Endothelial cell of umbilical vein (primary cell): Measurements from ENCODE around the gene XKRX. TPM values are rescaled to one million over a fixed set of nuclear protein-coding genes. Genes with fewer than 3 reads are reported as not detected.
A peak's percentile ranks its signal among the peaks of the same experiment; 100 is the strongest.

ENCODE experiments used
- BruUV-seq: library from RNA; stranded (reverse); fragments of 400-500 nt; replicated peaks from 2 replicates; lab custom pipeline; 2021; lab: Mats Ljungman, UMichigan
- CTCF ChIA-PET: fragments of 300-600, 350-600 bp; sonication (Branson Sonifier 250); formaldehyde crosslinking; loops from one replicate; lab custom pipeline; 2021; ENCODE audit warnings: antibody characterized with exemption, inconsistent platforms; lab: Charles Lee
- POLR2A ChIA-PET: fragments of 300-600, 350-600 bp; sonication (Branson Sonifier 250); formaldehyde crosslinking; loops from one replicate; lab custom pipeline; 2021; ENCODE audit warnings: antibody characterized with exemption, inconsistent platforms; lab: Charles Lee
- DNase-seq: peaks from one replicate; pipeline ENCODE4 v3.0.0-alpha.2; 2011; ENCODE audit warnings: low read depth, low spot score
- FAIRE-seq: peaks from 2 replicates; lab custom pipeline; 2011; peaks lifted over from hg19 to GRCh38; lab: Jason Lieb, UNC
- H2AFZ ChIP-seq: 2 replicates; pipeline ENCODE4 v1.6.0; 2012; ENCODE audit warnings: low read depth, low read length, control low read depth, inconsistent platforms
- H3K27ac ChIP-seq: 2 replicates; pipeline ENCODE4 v1.5.1; 2011; ENCODE audit warnings: low read depth, mild to moderate bottlenecking, control low read depth, low read length, moderate library complexity; ENCODE audit not compliant: insufficient read depth
- H3K27me3 ChIP-seq, 2 experiments: 2 replicates each; pipeline versions ENCODE4 v1.6.0 to v1.6.1; 2011; ENCODE audit warnings: low read length in 2 of 2, mixed read lengths in 1 of 2; ENCODE audit not compliant: control insufficient read depth in 2 of 2, insufficient read depth in 2 of 2
- H3K36me3 ChIP-seq, 2 experiments: 2 replicates in 1 of 2; 3 replicates in 1 of 2; pipeline ENCODE4 v1.5.1; 2011; ENCODE audit warnings: low read length in 2 of 2, mild to moderate bottlenecking in 1 of 2, moderate library complexity in 1 of 2; ENCODE audit not compliant: control insufficient read depth in 2 of 2, insufficient read depth in 2 of 2; ENCODE audit errors: extremely low read depth in 1 of 2
- H3K4me1 ChIP-seq: 3 replicates; pipeline ENCODE4 v1.5.1; 2011; ENCODE audit warnings: mild to moderate bottlenecking, low read length; ENCODE audit not compliant: control insufficient read depth, insufficient read depth; ENCODE audit errors: extremely low read depth
- H3K4me2 ChIP-seq: 2 replicates; pipeline ENCODE4 v1.6.1; 2011; ENCODE audit warnings: low read length, control low read depth, mixed read lengths; ENCODE audit not compliant: insufficient read depth
- H3K4me3 ChIP-seq, 3 experiments: fragments of 200-600 bp in 1 of 3; sonication (generic), shearing (Covaris generic) in 1 of 3; replicated peaks in 1 of 3; 2 replicates each; pipeline ENCODE4 v1.5.1; 2011 to 2016; ENCODE audit warnings: control low read depth in 3 of 3, low read length in 3 of 3, mild to moderate bottlenecking in 2 of 3, inconsistent platforms in 1 of 3, low read depth in 1 of 3, moderate library complexity in 1 of 3; ENCODE audit not compliant: insufficient read depth in 1 of 3
- H3K79me2 ChIP-seq: 2 replicates; pipeline ENCODE4 v1.6.0; 2012; ENCODE audit warnings: low read length, inconsistent platforms; ENCODE audit not compliant: control insufficient read depth, insufficient read depth
- H3K9ac ChIP-seq: replicated peaks from 2 replicates; pipeline ENCODE3; 2011; ENCODE audit warnings: low read length, control low read depth; ENCODE audit not compliant: insufficient read depth; ENCODE audit errors: extremely low read depth
- H3K9me1 ChIP-seq: replicated peaks from 3 replicates; pipeline ENCODE4 v1.6.0; 2011; ENCODE audit warnings: mild to moderate bottlenecking, low read length; ENCODE audit not compliant: control insufficient read depth, insufficient read depth; ENCODE audit errors: extremely low read depth
- H3K9me3 ChIP-seq: replicated peaks from 2 replicates; pipeline ENCODE4 v1.5.1; 2012; ENCODE audit warnings: low read length, inconsistent platforms; ENCODE audit not compliant: control insufficient read depth, insufficient read depth
- H4K20me1 ChIP-seq: replicated peaks from 2 replicates; pipeline ENCODE3; 2011; ENCODE audit warnings: mild to moderate bottlenecking, low read length; ENCODE audit not compliant: control insufficient read depth, insufficient read depth; ENCODE audit errors: extremely low read depth
- EZH2 ChIP-seq: IDR thresholded peaks from 2 replicates; pipeline ENCODE4 v1.6.1; 2012; ENCODE audit warnings: borderline replicate concordance, low read depth, mild to moderate bottlenecking, moderate library complexity, low read length, inconsistent platforms; ENCODE audit not compliant: severe bottlenecking
- FOS ChIP-seq: IDR thresholded peaks from 2 replicates; pipeline ENCODE4 v1.6.1; 2011; ENCODE audit warnings: mild to moderate bottlenecking, low read length, moderate library complexity, borderline replicate concordance; ENCODE audit not compliant: insufficient read depth
- GATA2 ChIP-seq: IDR thresholded peaks from 2 replicates; pipeline ENCODE4 v1.7.0; 2011; ENCODE audit warnings: low read depth, mild to moderate bottlenecking, moderate library complexity, mixed read lengths, low read length; ENCODE audit not compliant: insufficient read length, insufficient read depth
- JUN ChIP-seq: IDR thresholded peaks from 2 replicates; pipeline ENCODE4 v1.6.1; 2011; ENCODE audit warnings: borderline replicate concordance, low read depth; ENCODE audit not compliant: insufficient read length, insufficient read depth
- MYC ChIP-seq: IDR thresholded peaks from one replicate; pipeline ENCODE4 v1.6.1; 2011; ENCODE audit warnings: mild to moderate bottlenecking, low read depth, low read length
- POLR2A ChIP-seq: IDR thresholded peaks from 2 replicates; pipeline ENCODE4 v1.6.1; 2012; ENCODE audit warnings: low read depth, mild to moderate bottlenecking, control low read depth, low read length
- POLR2AphosphoS5 ChIP-seq: IDR thresholded peaks from 2 replicates; pipeline ENCODE4 v1.6.1; 2012; ENCODE audit warnings: low read depth, mild to moderate bottlenecking, control low read depth, low read length, moderate library complexity; ENCODE audit not compliant: insufficient read depth
- dilution Hi-C: fragments of 300-500 bp; cut with MboI; formaldehyde crosslinking; loops from one replicate; pipeline ENCODE4 v1.15.0; 2019; ENCODE audit warnings: low sequenced_read_pairs; ENCODE audit not compliant: extremely low pct_ligation_motif_present
- intact Hi-C: fragments of 100-400 bp; cut with micrococcal nuclease; formaldehyde crosslinking; loops from one replicate; pipeline ENCODE4 v1.10.0; 2022
- polyA plus RNA-seq, 4 experiments: library from polyadenylated mRNA; depleted of rRNA in 3 of 4; stranded (reverse) in 3 of 4; unstranded in 1 of 4; fragments of >200 nt; gene quantifications; 2 replicates each; pipeline versions ENCODE4 v1.2.1 to v1.2.3, GENCODE V29; 2011 to 2012; ENCODE audit warnings: missing spikeins in 1 of 4
- total RNA-seq: library from RNA; stranded (reverse); gene quantifications from 2 replicates; pipeline ENCODE4 v1.2.3, GENCODE V29; 2021
- TF ChIP-seq, protein P1 (sequence below), 2 donors: IDR thresholded peaks; 1 replicate in 1 of 2; 2 replicates in 1 of 2; pipeline ENCODE4 v1.5.1; 2011; ENCODE audit warnings: low read length in 2 of 2, mild to moderate bottlenecking in 2 of 2, moderate library complexity in 2 of 2, control low read depth in 1 of 2, inconsistent platforms in 1 of 2, low read depth in 1 of 2; ENCODE audit not compliant: insufficient read depth in 1 of 2; ENCODE audit errors: extremely low read depth in 1 of 2
- TF ChIP-seq, protein P2 (sequence below): IDR thresholded peaks from 2 replicates; pipeline ENCODE4 v1.6.1; 2011; ENCODE audit not compliant: insufficient read depth, insufficient read length

XKRX gene
- total and polyA plus RNA-seq, 2 donors (not counting 3 experiments of a cell fraction or from before 2014, with no cell fraction given): 0.33 to 0.88 TPM

DNA sequence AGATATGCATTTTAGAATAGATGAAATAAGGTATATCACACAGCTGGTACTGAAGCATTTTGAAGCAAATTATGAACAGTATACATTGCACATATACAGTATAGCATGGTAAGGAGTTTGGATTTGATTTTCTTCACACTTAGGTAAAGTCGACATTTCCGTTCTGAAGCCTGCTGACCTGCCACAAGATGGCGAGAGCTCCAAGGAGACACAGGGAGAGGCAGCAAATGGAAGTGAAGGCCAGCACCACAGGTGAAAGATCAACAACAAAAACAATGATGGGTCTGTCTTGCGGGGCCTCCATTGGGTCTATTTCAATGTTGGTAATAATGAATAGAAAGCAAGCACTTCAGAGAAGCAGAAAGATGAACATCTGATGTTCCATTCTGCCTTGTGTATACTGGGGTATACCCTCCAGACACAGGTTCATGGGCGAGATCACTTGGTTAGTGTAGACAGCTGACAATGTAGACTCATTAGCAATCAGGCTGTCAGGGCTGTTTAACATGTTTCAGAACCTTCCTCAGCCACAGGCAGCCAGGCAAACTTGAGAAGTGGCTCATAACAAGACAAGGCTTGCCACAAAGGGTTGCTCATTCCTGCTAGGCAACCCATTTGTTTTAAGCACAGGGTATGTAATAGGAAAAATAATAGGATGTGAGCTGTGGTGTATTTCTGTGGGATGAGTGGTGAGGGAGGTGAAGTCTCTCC, 33.2 kb downstream of the XKRX start:
- Histone ChIP-seq H3K9me1 (no peaks in the 10 kb centered on the region), H2AFZ (peak overlapping the region; percentile 59), H4K20me1 (no peaks in the 10 kb centered on the region), H3K4me3 (no peak overlapping the region), H3K36me3 (no peaks in the 10 kb centered on the region), H3K9ac (no peak overlapping the region), H3K4me2 (no peak overlapping the region), H3K79me2 (no peaks in the 10 kb centered on the region), H3K27me3 (no peaks in the 10 kb centered on the region), H3K4me1 (no peaks in the 10 kb centered on the region), H3K27ac (no peak overlapping the region), H3K9me3 (no peaks in the 10 kb centered on the region)
- ChIA-PET CTCF (no interaction called here), POLR2A (no interaction called here)
- FAIRE-seq: peak; percentile 91
- dilution Hi-C loops: no loop called here
- no TSS peak for BruUV-seq
- intact Hi-C loops: loop anchor here (1.0 to 10.0 kb wide), 3 partner anchors 129 to 311 kb away; partner anchors contain the start of gene CENPI
- TF ChIP-seq, protein P1, sequence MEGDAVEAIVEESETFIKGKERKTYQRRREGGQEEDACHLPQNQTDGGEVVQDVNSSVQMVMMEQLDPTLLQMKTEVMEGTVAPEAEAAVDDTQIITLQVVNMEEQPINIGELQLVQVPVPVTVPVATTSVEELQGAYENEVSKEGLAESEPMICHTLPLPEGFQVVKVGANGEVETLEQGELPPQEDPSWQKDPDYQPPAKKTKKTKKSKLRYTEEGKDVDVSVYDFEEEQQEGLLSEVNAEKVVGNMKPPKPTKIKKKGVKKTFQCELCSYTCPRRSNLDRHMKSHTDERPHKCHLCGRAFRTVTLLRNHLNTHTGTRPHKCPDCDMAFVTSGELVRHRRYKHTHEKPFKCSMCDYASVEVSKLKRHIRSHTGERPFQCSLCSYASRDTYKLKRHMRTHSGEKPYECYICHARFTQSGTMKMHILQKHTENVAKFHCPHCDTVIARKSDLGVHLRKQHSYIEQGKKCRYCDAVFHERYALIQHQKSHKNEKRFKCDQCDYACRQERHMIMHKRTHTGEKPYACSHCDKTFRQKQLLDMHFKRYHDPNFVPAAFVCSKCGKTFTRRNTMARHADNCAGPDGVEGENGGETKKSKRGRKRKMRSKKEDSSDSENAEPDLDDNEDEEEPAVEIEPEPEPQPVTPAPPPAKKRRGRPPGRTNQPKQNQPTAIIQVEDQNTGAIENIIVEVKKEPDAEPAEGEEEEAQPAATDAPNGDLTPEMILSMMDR (IDR thresholded peaks at IDR 0.05; ENCODE audit: extremely low read depth in 1 of 2, insufficient read depth in 1 of 2, low read depth in 1 of 2, low read length in 2 of 2): peak; percentile 42 to 50
- TF ChIP-seq POLR2A: no peak
- peak; percentile 26 for DNase-seq

DNA sequence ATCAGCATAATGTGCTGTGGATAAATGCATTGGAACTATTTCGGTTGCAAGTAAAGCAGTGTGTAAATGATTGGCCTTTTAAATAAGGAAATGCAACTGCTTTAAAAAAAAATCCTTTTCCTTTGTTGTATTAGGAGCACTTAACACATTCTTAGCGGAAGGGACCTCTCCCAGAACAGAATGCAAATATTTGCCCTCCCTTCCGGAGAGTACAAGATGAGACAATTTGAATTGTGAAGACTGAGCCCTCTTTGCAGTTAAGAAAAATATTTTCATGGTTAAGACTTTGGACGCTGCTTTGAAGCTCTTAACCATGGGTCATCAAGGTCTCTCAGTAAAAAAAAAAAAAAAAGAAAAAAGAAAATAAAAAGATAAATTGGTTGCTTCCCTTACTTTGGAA, 45.1 kb downstream of the XKRX start:
- no peaks in the 10 kb centered on the region for H3K9me3 ChIP-seq
- peak overlapping the region; percentile 67 for H3K4me2 ChIP-seq
- H3K4me3 ChIP-seq: no peak overlapping the region
- H3K9ac ChIP-seq: no peak overlapping the region
- no TSS peak for BruUV-seq
- POLR2A ChIA-PET: no interaction called here
- H3K4me1 ChIP-seq: peaks cover 20% of the 10 kb centered on the region
- no peaks in the 10 kb centered on the region for H3K27me3 ChIP-seq
- no peak overlapping the region for H2AFZ ChIP-seq
- intact Hi-C loops: no loop called here
- H3K36me3 ChIP-seq: no peaks in the 10 kb centered on the region
- peak overlapping the region; percentile 18 for H3K27ac ChIP-seq
- peak; percentile 54 for DNase-seq
- no peaks in the 10 kb centered on the region for H3K79me2 ChIP-seq
- dilution Hi-C loops: no loop called here
- H4K20me1 ChIP-seq: no peaks in the 10 kb centered on the region
- FAIRE-seq: no peak
- CTCF ChIA-PET: interaction anchor here (0.7 to 1.4 kb wide), 3 partner anchors 13 to 243 kb away, joined by 3 read pairs; no protein-coding TSS in a partner anchor
- TF ChIP-seq POLR2A (no peak), POLR2AphosphoS5 (no peak), GATA2 (no peak), MYC (no peak), EZH2 (no peak), JUN (no peak), FOS (no peak)
- TF ChIP-seq, protein P1 (IDR thresholded peaks at IDR 0.05; ENCODE audit: extremely low read depth in 1 of 2, insufficient read depth in 1 of 2, low read depth in 1 of 2, low read length in 2 of 2): no peak
- TF ChIP-seq, protein P2, sequence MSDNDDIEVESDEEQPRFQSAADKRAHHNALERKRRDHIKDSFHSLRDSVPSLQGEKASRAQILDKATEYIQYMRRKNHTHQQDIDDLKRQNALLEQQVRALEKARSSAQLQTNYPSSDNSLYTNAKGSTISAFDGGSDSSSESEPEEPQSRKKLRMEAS: no peak
- no peaks in the 10 kb centered on the region for H3K9me1 ChIP-seq
